ENCODE measurements around the gene ZMYM4.

DNA sequence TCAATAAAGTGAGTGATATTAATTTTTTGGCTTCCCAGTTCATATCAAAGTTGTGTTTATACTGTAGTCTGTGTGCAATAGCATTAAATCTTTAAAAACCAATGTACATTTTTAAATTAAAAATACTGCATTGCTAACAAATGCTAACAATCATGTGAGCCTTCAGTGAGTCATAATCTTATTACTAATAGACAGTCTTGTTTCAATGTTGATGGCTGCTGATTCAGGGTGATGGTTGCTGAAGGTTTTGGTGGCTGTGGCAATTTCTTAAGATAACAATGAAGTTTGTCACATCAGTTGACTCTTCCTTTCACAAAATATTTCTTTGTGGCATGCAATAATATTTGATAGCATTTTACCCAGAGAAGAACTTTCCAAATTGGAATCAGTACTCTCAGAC is 109.0 kb downstream of the ZMYM4 start:
- no peak for TF ChIP-seq POLR2AphosphoS5 (IDR thresholded peaks at IDR 0.05; ENCODE audit: insufficient read depth in 1 of 2, low read depth in 1 of 2)
- TF ChIP-seq, protein P1, sequence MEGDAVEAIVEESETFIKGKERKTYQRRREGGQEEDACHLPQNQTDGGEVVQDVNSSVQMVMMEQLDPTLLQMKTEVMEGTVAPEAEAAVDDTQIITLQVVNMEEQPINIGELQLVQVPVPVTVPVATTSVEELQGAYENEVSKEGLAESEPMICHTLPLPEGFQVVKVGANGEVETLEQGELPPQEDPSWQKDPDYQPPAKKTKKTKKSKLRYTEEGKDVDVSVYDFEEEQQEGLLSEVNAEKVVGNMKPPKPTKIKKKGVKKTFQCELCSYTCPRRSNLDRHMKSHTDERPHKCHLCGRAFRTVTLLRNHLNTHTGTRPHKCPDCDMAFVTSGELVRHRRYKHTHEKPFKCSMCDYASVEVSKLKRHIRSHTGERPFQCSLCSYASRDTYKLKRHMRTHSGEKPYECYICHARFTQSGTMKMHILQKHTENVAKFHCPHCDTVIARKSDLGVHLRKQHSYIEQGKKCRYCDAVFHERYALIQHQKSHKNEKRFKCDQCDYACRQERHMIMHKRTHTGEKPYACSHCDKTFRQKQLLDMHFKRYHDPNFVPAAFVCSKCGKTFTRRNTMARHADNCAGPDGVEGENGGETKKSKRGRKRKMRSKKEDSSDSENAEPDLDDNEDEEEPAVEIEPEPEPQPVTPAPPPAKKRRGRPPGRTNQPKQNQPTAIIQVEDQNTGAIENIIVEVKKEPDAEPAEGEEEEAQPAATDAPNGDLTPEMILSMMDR (IDR thresholded peaks at IDR 0.05), result no peak
